Activated T-helper 1 cell treated with anti-CD3 and anti-CD28 coated beads, Interleukin-12 subunit alpha, Interleukin-12 subunit beta, Interleukin-2, Interleukin-4 antibody, amounts not matched to agents 30 ng/mL and 10 ng/mL and 1 ng/mL, durations not matched to agents 14 hours and 24 hours and 36 hours (primary cell): ENCODE data around the gene DEAF1. TPM values are rescaled to one million over a fixed set of nuclear protein-coding genes. Genes with fewer than 3 reads are reported as not detected.

Experiments
- DNase-seq: peaks from one replicate; pipeline ENCODE4 v3.0.0; 2021; ENCODE audit warnings: low spot score
- H3K27ac Mint-ChIP-seq: one replicate; pipeline ENCODE4 v1.8.0; 2021; ENCODE audit warnings: mild to moderate bottlenecking, mixed read lengths
- H3K27me3 Mint-ChIP-seq: one replicate; pipeline ENCODE4 v1.8.0; 2022; ENCODE audit warnings: mild to moderate bottlenecking, moderate library complexity, mixed read lengths; ENCODE audit not compliant: insufficient read depth
- H3K36me3 Mint-ChIP-seq: one replicate; pipeline ENCODE4 v1.8.0; 2021; ENCODE audit warnings: low read depth, mixed read lengths
- H3K4me1 Mint-ChIP-seq: one replicate; pipeline ENCODE4 v1.8.0; 2021; ENCODE audit warnings: low read depth, mixed read lengths
- H3K4me3 Mint-ChIP-seq: one replicate; pipeline ENCODE4 v1.8.0; 2021; ENCODE audit warnings: mild to moderate bottlenecking, moderate library complexity, mixed read lengths
- H3K9me3 Mint-ChIP-seq: one replicate; pipeline ENCODE4 v1.8.0; 2021; ENCODE audit warnings: mixed read lengths
- intact Hi-C: fragments of 100-400 bp; cut with micrococcal nuclease; formaldehyde crosslinking; loops from one replicate; pipeline ENCODE4 v1.15.1; 2024
- total RNA-seq: library from RNA; stranded (reverse); gene quantifications from 2 replicates; pipeline ENCODE4 v1.2.3, GENCODE V29; 2022

DEAF1 gene
- total RNA-seq, 1 donor from 2014 or later: 72.2 TPM

GRCh38 chr11:702462-703461 is 7.7 kb upstream of the DEAF1 start:
- H3K4me1 Mint-ChIP-seq: peaks cover 7% of the 10 kb centered on the region
- H3K9me3 Mint-ChIP-seq: no peaks in the 10 kb centered on the region
- H3K36me3 Mint-ChIP-seq: peaks cover 8% of the 10 kb centered on the region
- H3K27ac Mint-ChIP-seq: no peak overlapping the region
- no peak for DNase-seq
- no peak overlapping the region for H3K4me3 Mint-ChIP-seq
- peaks cover 4% of the 10 kb centered on the region for H3K27me3 Mint-ChIP-seq
- intact Hi-C loops: no loop called here

GRCh38 chr11:701741-702461 is 6.9 kb upstream of the DEAF1 start:
- intact Hi-C loops: no loop called here
- DNase-seq: no peak
- peaks cover 8% of the 10 kb centered on the region for H3K36me3 Mint-ChIP-seq

DNA sequence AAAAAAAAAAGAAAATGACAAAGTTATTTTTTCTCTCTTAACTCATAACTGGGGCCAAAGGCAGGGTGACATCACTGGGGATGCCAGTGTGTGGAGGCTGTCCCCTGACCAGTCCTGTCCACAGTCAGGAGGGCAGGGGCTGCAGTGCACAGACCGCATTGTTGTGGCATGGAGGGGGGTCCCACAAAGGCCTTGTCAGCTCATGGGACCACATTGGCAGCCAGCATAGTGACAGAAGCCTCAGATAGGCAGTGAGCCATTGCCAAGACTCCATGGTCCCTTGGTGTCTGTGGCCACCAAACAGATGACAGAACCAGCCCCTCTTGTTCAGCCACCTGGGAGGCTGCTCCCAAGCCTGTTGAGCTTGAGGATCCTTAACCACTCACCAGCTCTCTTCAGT is 4.7 kb upstream of the DEAF1 start:
- DNase-seq: no peak
- no peaks in the 10 kb centered on the region for H3K27me3 Mint-ChIP-seq
- no peak overlapping the region for H3K27ac Mint-ChIP-seq
- no peaks in the 10 kb centered on the region for H3K9me3 Mint-ChIP-seq
- intact Hi-C loops: loop anchor here (5.0 to 10.0 kb wide), 2 partner anchors 98 to 685 kb away; partner anchors contain the start of genes BRSK2 and SLC25A22
- peaks cover 8% of the 10 kb centered on the region for H3K36me3 Mint-ChIP-seq
- H3K4me3 Mint-ChIP-seq: no peak overlapping the region
- H3K4me1 Mint-ChIP-seq: peaks cover 20% of the 10 kb centered on the region

More at GRCh38 chr11:701741-702461, 6.9 kb upstream of the DEAF1 start:
- no peak overlapping the region for H3K4me3 Mint-ChIP-seq
- H3K27me3 Mint-ChIP-seq: peaks cover 2% of the 10 kb centered on the region
- H3K9me3 Mint-ChIP-seq: no peaks in the 10 kb centered on the region
- H3K4me1 Mint-ChIP-seq: peaks cover 15% of the 10 kb centered on the region
- no peak overlapping the region for H3K27ac Mint-ChIP-seq

- no peak overlapping the region for H3K4me3 Mint-ChIP-seq
- no peaks in the 10 kb centered on the region for H3K9me3 Mint-ChIP-seq
- peaks cover 8% of the 10 kb centered on the region for H3K36me3 Mint-ChIP-seq
- no peaks in the 10 kb centered on the region for H3K27me3 Mint-ChIP-seq
- intact Hi-C loops: loop anchor here (5.0 to 10.0 kb wide), 2 partner anchors 98 to 686 kb away; partner anchors contain the start of genes BRSK2 and SLC25A22
- H3K27ac Mint-ChIP-seq: no peak overlapping the region
- H3K4me1 Mint-ChIP-seq: peaks cover 20% of the 10 kb centered on the region
- no peak for DNase-seq
These were observed 4.1 kb upstream of the DEAF1 start for GRCh38 chr11:699116-699508.

DNA sequence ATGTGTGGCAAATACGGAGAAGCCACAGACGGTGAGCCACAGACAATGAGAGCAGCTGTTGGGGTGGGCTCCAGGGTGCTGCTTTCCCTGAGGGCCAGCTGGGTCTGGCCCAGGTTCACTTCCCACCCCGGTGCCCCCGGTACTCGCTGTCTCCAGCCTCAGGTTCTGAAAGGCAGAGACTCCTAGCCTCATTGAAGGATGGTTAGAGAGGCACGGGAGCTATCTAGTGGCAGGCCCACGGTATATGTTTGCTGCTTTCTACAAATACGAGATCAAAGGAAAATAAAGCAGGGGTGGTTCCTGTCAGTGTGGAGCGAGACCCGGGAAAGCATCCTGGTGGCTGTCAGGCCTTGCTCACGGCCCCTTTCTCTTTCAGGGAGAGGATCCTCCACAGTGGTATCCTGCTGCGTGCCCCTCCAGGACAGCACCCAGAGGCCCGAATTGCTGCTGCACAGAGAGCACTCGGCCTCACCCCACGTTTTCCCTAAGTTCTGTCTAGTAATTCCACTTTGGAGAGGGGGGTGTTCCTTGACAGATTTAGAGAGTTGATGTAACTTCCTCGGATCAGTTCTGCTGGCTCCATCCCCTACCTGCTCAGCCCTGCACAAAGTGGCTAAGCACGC is 3.6 kb upstream of the DEAF1 start:
- Mint-ChIP-seq H3K27me3 (peaks cover under 1% of the 10 kb centered on the region), H3K4me3 (no peak overlapping the region), H3K9me3 (no peaks in the 10 kb centered on the region), H3K27ac (no peak overlapping the region), H3K4me1 (peaks cover 23% of the 10 kb centered on the region), H3K36me3 (peaks cover 10% of the 10 kb centered on the region)
- intact Hi-C loops: loop anchor here (5.0 to 10.0 kb wide), 2 partner anchors 99 to 686 kb away; partner anchors contain the start of genes BRSK2 and SLC25A22
- DNase-seq: no peak

DNA sequence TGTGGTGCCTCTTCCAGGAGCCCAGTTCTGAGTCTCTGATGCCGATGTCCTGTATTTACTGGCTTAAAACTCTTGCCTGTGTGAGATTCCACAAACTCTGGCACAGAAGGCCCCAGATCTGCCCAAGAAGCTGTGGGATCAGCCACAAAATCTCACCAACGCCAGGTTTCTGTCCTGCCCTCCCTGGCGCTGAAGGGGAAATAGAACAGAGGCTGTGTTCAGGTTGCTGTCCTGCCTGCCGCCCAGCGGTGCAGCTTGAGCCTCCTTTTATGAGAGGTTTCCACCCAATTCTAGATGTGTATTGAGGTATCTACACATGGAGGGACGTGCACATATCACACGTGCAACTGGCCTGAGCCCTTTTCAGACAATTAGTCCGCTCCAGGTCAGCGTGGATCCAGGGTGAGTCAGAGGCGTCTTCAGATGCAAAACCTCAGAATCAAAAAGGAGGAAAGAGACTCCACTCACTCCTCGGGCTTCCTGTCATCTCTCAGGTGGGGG is 2.8 kb upstream of the DEAF1 start:
- Mint-ChIP-seq H3K27me3 (peaks cover 2% of the 10 kb centered on the region), H3K4me1 (peaks cover 30% of the 10 kb centered on the region), H3K9me3 (no peaks in the 10 kb centered on the region), H3K4me3 (peak overlapping the region; percentile 88), H3K36me3 (peaks cover 15% of the 10 kb centered on the region), H3K27ac (peak overlapping the region; percentile 54)
- no peak for DNase-seq
- intact Hi-C loops: loop anchor here (5.0 to 10.0 kb wide), 2 partner anchors 99 to 687 kb away; partner anchors contain the start of genes BRSK2 and SLC25A22

DNA sequence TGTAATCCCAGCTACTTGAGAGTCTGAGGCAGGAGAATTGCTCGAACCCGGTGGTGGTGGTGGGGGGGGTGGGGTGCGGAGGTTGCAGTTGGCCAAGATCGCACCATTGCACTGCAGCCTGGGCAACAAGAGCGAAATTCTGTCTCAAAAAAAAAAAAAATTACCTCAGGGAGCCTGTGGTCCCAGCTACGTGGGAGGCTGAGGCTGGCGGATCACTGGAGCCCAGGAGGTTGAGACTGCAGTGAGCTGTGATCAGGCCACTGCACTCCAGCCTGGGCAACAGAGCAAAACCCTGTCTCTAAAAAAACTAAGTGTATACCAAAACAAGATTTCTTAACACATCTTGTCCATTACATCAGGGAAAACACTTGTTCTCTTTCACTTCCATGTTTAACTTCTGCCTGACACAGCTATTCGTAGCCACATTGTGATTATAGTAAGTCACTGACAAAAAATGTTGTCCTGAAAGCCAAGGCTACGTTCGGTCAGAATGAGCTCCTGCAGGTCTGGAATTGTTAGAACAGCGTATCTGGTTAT is 2.0 kb upstream of the DEAF1 start:
- Mint-ChIP-seq H3K4me1 (peaks cover 36% of the 10 kb centered on the region), H3K27ac (no peak overlapping the region), H3K27me3 (peaks cover 2% of the 10 kb centered on the region), H3K36me3 (peaks cover 18% of the 10 kb centered on the region), H3K4me3 (peak overlapping the region; percentile 88), H3K9me3 (no peaks in the 10 kb centered on the region)
- no peak for DNase-seq
- intact Hi-C loops: loop anchor here (1.0 to 10.0 kb wide), 3 partner anchors 26 to 688 kb away; partner anchors contain the start of genes BRSK2 and SLC25A22

- intact Hi-C loops: loop anchor here (1.0 to 10.0 kb wide), 6 partner anchors 28 to 689 kb away; partner anchors contain the start of genes BRSK2, PHRF1, SLC25A22 and TALDO1
- peak; percentile 98 for DNase-seq
- peaks cover 2% of the 10 kb centered on the region for H3K27me3 Mint-ChIP-seq
- H3K4me1 Mint-ChIP-seq: peaks cover 49% of the 10 kb centered on the region
- peaks cover 21% of the 10 kb centered on the region for H3K36me3 Mint-ChIP-seq
- H3K9me3 Mint-ChIP-seq: no peaks in the 10 kb centered on the region
- peak within 1 kb of the TSS; percentile 93 for H3K27ac Mint-ChIP-seq
- peak within 1 kb of the TSS; percentile 88 for H3K4me3 Mint-ChIP-seq
These were observed 671 bp upstream of the DEAF1 start, which contains the start of gene TMEM80 for GRCh38 chr11:695538-696248. TSS of gene TMEM80 (plus strand) at chr11:695816. CDS start at chr11:695828, 12 bp downstream.

DNA sequence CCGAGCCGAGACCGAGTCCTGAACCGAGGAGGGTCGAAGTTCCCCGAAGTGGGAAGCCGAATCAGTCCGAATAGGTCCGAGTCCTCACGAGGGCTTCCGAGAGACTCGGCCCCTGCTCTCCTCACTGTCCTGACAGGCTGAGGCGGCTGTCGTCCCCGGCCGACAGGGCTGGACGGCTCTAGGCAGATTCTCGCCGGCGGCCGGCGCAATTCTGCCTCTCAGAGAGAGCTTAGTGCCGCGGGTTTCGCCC is 191 bp upstream of the DEAF1 start:
- Mint-ChIP-seq H3K27me3 (peaks cover 2% of the 10 kb centered on the region), H3K4me1 (peaks cover 52% of the 10 kb centered on the region), H3K27ac (peak overlapping the region; percentile 93), H3K36me3 (peaks cover 19% of the 10 kb centered on the region), H3K4me3 (peak overlapping the region; percentile 88), H3K9me3 (no peaks in the 10 kb centered on the region)
- intact Hi-C loops: loop anchor here (1.0 to 10.0 kb wide), 5 partner anchors 52 to 690 kb away; partner anchors contain the start of genes BRSK2, PHRF1, SLC25A22 and TALDO1
- DNase-seq: no peak

- H3K4me1 Mint-ChIP-seq: peaks cover 52% of the 10 kb centered on the region
- peaks cover 2% of the 10 kb centered on the region for H3K27me3 Mint-ChIP-seq
- DNase-seq: no peak
- peaks cover 20% of the 10 kb centered on the region for H3K36me3 Mint-ChIP-seq
- H3K4me3 Mint-ChIP-seq: peak overlapping the region; percentile 88
- intact Hi-C loops: loop anchor here (10.0 kb wide), 1 partner anchor 691 kb away; the partner anchor contains the start of gene BRSK2
- peak overlapping the region; percentile 92 for H3K27ac Mint-ChIP-seq
- H3K9me3 Mint-ChIP-seq: no peaks in the 10 kb centered on the region
These were observed 997 bp downstream of the DEAF1 start for GRCh38 chr11:693887-694562.

GRCh38 chr11:693415-693831 is 1.6 kb downstream of the DEAF1 start:
- intact Hi-C loops: loop anchor here (10.0 kb wide), 1 partner anchor 691 kb away; the partner anchor contains the start of gene BRSK2
- Mint-ChIP-seq H3K9me3 (no peaks in the 10 kb centered on the region), H3K4me1 (peaks cover 52% of the 10 kb centered on the region), H3K4me3 (peak overlapping the region; percentile 88), H3K27ac (peak overlapping the region; percentile 92), H3K27me3 (peaks cover 2% of the 10 kb centered on the region), H3K36me3 (peaks cover 20% of the 10 kb centered on the region)
- DNase-seq: no peak
